ENCODE data around the gene METTL24.
"Not testable (repeated sequence)": the region's sequence is repeated elsewhere in the genome, so short reads cannot be mapped to it uniquely, and the experiment has no call there.

The METTL24 gene

DNA sequence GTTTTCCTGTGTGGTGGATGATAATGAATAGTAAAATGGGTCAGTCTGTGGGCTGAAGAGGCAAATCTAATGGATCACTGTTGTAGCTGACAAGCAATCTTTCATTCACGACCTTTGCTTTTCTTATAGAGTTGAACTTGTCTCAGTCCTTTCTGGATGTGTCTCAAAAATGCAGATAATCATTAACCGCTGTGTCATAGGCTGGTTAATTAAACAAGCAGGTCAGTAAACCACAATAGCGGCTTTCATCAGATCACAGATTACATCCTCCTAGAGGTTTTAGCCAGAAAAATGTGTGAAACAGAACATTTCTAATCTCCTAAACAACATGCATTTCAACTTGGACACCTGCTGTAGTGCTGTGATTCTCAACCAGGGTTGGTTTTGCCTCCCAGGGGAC is 2.5 kb upstream of the METTL24 start:
- no peak for DNase-seq

- no peak for DNase-seq
Observed at GRCh38 chr6:110359556-110359955, 1.4 kb upstream of the METTL24 start.

- DNase-seq = no peak
Observed at GRCh38 chr6:110358553-110359160, 508 bp upstream of the METTL24 start.

GRCh38 chr6:110357298-110357663 is 868 bp downstream of the METTL24 start:
- DNase-seq = no peak

DNA sequence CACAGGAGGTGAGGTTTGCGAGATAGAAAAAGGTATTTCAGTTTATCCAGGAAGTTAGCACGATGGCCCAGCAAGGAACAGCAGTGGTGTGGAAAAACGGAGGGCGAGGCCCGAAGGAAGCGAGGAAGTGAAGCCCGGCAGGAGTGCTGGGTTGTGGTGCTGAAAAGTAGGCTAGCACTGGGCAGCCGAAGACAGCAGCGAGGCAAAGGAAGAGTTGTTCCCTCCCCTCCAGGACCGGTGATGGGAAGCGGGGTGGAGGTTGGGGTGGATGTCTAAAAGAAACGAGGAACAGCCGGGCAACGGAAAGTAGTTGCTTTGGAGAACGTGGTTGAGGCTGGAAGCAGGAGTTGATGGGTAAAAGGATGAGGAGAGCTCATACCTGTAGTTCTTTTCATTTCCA is 1.4 kb downstream of the METTL24 start:
- DNase-seq = no peak

DNA sequence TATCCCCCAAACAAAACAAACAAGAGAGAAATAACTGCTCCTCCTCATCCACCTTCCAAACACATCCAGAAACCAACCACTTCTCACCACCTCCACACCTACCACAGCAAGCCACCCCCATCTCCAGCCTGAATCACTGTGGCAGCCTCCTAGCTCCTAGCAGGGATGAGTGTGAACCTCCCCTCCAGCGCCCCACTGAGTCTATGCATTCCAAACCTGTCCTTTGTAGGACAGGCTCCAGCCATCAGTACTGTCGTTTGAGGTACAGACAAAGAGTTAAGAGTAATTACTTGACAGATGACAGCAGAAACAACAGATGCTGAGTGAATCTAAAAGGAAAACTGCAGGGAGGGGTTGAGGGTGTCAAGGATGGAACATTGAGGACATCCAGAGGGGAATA is 2.4 kb downstream of the METTL24 start:
- no peak for DNase-seq

DNA sequence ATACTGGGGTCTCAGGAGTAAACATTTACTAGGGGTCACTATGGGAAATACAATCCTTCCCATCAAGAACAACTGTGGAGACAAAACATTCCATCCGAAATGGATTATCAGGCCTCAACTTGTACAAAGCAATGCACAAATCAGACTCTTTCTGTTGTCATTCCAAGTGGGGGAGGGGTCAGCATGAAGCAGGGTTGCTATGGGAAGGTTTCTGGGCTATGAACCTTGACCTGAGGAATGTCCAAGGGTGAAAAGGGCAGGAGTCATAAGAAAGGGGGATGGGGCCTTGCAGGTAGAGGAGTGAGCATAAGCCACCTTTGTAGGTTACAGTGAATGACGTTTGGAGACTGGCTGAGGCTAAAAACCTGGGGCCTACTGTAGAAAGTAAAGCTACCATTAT is 3.1 kb downstream of the METTL24 start:
- DNase-seq = no peak

DNA sequence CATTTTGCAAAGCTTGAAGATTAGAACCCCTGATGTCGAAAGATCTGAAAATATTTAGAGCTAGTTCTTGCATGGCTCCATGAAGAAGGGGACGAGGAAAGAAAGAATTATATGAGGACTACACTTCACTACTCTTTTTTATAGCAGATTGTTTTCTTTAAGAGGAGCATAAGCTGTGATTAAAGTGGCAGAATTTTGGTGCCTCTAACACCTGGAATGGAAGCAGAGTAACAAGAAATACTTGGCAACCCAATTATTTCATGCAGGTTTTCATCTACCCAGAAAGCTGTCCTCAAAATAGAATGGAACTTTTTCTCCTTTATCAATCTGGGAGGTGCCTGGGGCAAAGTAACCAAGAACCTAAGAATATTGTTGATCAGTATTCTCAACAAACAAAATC is 4.0 kb downstream of the METTL24 start:
- no peak for DNase-seq

GRCh38 chr6:110353457-110354001 is 4.6 kb downstream of the METTL24 start:
- no peak for DNase-seq

DNA sequence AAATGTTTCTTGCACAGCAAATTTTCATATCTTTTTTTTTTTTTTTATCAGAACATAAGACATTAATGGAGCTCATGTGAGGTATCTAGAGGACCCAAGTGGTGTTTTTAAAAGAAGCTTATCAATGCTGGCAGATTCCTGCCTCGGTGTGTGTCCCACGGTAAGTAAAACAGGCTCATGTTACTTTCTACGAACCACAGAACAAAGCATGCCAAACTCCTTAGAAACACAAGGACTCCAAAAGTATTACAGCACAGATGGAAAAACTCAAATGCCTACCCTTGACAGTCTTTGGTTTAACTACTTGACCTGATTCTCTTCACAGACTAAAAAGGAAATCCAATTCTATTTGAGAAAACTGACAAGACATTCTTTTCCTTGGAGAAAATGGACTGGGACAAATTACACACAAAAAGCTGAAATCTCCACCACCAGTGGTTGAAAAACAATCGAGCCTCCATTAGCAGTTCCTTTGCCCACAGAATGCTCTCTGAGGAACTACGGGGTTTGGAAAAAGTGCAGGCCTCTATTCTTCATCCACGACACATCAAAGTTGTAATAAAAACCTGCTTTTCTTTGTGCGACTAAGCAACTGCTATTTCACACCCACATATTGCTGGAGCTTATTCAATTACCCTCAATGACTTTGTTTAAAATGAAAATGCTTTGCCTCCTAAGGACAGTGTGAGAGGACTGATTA is 5.4 kb downstream of the METTL24 start:
- no peak for DNase-seq

- no peak for DNase-seq
Observed at GRCh38 chr6:110351986-110352385, 6.2 kb downstream of the METTL24 start.

DNA sequence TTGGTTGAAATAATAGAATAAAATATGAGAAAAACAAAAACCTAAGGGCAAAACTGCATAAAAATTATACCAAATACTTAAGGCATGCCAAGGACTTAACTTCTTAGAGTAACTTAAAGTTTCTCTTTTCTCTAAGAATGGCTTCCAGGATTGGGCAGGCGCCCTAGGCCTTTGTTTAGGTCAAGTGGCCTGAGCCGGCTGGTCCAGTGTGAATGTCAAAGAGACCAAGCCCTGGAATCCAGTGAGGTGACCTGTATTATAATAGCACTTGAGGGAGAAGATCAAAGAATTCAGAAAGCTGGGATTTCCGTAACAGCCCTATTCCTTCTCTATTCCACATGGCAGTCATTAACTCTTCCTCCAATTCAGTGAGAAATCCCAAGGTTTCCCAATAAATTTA is 6.6 kb downstream of the METTL24 start:
- DNase-seq = no peak

- DNase-seq = not testable (repeated sequence)
Observed at GRCh38 chr6:110350593-110350992, 7.6 kb downstream of the METTL24 start.

DNA sequence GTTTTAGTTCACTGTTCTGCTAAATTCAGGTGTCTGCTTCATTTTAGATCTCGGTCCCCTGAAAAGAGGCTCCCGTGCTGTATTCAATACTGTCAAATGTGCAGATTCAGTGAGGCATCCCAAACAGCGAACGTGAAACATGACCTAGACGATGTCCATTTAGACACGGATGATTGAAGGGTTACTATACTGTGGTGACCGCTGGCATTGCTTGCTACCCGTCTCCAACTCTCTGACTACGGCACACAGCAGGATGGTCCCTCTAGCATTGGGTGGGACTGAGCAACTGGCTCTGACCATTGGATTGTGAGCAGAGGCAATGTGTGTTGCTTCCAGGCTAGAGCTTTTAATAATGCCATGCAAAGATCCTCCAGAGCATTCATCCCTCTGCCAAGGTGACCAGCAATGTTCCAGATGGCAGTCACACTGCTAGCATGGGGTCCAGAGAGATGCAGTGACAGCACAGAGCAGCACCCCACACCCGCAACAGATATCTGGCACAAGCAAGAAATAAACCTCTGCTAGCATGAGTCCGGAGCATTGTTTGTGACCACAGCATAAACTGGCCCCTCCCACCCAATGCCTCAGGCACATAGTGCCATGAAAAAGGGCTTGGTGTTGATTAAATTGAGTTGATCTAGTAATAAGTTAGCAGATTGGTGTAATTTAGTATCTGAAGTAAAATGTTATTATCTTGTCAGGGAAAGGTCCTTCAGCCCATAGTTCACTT is 9.0 kb downstream of the METTL24 start:
- no peak for DNase-seq

DNA sequence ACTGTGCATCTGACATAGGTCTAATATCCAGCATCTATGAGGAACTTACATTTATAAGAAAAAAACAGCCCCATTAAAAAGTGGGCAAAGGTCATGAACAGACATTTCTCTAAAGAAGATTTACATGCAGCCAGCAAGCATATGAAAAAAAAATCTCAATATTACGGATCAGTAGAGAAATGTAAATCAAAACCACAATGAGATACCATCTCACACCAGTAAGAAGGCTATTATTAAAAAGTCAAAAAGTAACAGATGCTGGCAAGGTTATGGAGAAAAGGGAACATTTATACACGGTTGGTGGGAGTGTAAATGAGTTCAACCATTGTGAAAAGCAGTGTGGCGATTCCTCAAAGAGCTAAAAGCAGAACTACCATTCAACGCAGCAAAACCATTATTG is 13.1 kb downstream of the METTL24 start:
- DNase-seq = peak in 2 of 4 experiments; percentile 13 to 18

DNA sequence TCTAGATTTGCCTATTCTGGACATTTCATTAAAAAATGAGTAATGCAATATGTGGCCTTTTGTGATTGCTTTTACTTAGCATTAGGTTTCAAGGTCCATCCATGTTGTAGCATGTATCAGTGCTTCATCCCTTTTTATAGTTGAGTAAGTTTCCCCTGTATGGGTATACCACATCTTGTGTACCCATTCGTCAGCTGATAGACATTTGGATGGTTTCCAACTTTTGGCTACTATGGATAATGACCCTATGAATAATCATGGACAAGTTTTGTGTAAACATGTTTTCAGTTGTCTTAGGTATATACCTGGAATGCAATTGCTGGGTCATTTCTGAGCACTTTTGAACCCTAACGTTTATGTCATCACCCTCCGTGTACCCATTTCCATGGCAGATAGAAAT is 15.4 kb downstream of the METTL24 start:
- no peak for DNase-seq

DNA sequence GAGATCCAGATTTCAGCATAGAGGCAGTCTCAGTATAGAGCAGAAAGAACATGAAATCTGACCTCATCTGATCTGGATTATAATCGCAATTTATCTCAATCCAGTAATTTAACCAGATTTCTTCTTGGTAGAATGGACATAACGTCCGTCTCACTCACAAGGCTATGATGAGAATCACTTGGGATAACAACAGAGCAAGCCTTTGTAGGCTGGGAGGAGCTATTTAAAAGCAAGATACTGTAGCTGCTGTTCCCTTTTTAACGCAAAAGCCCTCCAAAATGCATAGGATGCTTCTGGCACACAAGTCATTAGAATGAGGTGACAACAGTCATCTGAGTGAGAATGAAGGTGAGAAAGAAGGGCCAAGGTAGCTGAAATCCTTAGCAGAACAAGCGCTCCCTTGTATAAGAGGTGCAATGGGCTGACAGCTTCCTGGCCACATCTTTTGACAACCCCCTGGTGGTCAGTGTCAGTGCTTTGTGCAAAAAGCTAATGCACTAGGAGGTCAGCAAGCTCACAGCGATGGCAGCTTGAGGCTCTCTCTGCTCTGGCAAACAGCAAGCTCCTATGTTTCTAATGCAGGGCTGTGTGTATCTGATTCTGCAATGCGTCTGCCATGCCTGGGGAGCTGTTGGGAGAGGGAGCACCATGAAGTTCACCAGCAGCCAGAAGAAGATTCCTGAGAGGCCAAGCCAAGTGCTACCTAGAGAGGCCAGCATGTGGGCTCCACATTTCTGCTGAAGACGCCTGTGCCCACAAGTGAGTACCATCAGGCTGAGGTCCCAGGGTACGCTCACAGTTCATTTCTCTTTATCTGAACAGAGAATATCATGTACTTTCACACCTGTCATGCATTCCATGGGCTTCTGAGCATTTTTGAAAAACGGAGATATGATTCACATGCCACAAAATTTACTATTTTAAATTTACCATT is 16.2 kb downstream of the METTL24 start:
- peak in 2 of 4 experiments; percentile 28 to 31 for DNase-seq

DNA sequence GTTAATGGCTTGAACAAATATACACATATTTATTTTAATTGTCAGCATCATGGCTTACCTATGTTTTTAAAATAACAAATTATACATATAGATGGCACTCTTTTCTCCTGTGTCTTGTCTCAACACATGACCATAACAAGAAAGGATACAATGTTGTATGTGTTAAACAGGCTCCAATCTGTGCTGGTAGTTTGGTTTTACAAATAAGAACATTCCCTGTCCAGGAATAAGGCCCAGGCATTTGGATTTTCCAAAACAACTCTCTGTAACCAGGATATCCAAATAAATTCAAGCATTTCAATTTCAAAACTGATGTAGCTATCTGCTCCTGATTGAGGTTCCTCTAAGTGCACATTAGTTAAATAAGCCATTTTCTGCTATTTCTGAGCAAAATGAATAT is 17.1 kb downstream of the METTL24 start:
- no peak for DNase-seq

DNA sequence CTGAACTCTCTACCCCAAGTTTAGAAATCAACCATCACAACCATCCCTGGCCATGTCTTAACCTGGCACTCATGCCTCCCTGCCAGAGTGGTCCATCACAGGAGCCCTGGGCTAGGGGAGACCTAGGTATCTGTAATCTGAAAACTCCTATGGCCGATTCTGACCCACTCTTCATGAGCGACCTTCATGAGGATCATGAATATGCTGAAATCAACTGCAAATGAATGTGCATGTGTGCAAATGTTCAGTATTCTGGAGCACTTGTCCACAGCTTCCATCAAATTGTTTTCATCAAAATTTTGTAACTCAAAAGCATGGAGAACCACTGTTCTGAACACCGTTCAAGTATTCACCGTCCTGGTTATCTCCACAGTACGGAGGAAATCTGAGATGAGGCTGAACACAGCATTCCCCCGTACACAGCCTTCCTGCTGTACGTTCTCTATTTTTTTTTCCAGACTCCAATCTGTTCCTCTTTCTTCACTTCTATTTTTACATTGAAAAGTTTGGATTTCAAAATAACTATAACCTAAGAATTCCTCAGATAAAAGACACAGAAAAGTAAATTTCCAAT is 17.7 kb downstream of the METTL24 start:
- DNase-seq = peak in 1 of 4 experiments; percentile 11

GRCh38 chr6:110338820-110339470 is 19.2 kb downstream of the METTL24 start:
- DNase-seq = no peak

DNA sequence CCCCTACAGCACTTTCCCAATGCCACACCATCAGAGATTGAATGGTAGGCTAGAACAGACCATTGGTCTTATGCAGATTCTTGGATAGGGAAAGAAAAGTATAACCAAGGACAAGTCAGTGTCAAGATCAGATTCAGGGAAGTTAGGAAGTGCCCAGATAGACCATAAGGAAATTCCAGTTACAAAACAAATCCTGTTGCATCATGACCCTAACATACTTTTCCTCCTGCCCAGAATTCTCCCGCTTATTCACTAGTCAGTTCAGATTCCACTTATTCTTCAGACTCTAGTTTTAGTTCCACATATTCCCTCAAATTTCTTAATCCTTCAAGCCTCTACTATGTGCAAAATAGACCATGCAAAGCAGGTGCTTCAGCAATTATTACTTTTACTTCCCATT is 20.7 kb downstream of the METTL24 start:
- DNase-seq = peak in 1 of 4 experiments; percentile 27
